SIG-M5 (cell line): ENCODE measurements around the gene C10orf90.

Experiments used
- DNase-seq: peaks from one replicate; lab custom pipeline; 2025; lab: John Stamatoyannopoulos, UW

C10orf90 gene

DNA sequence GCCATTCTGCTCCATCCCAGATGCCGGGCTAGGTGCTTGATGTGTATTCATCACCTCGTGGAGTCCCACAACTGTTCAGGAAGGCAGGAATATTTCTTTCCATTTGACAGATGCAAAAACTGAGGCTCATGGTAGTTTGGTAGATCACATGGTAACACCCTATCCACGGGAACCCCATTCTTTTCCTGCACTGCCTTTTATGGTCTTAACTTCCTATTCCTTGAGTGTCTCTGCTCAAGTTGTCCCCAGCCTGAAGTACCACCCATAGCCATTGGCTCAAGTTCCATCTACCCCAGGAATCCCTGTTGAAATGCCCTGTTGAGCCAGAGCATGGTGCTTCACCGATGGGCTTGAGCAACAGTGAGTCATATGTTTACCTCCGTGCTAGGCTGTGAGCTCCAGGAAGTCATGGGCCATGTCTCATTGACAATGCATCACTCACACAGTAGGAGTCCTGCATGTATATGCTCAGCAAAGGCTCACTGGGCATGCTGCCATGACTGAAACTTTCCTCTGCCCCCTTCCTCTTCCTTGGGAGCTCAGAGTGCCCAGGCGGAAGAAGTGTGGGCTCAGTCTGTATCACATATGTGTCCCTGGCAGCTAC is 210.5 kb downstream of the C10orf90 start:
- DNase-seq, result no peak

DNA sequence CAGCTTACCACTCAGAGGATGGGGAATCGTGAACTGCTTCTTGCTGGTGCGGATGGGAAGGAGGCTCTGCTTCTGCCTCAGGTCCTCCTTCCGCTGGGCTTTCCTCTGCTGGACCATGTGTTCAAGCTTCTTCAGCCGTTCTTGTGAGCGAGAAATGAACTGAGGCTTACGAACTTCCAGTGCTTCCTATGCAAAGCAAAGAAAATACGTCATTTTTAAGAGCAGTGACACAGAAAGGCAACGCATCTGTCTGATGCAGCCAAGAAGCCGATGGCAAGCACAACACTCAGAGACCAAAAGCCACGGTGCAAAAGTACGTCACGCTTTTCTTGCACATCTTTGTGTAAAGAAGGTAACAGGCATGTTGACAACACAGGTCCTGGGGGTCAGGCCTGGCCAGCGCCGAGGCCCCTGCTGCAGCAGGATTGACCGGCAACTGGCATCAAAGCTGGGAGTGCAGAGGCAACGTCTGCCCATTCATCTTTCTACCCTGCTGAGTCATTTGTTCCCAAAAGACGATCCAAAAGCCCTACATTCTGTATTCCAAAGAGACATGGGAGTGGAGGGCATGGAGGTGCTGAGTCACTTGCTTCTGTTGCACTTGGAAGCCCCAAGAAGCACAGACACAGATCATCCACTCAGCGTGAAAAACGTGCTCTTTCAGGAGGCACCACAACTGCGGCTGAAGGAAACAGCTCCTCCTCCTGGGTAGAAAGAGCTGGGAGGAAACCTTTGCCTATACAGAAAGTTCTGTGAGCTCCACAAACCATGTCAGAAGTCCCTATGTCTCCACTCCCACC is 211.3 kb downstream of the C10orf90 start:
- no peak for DNase-seq

DNA sequence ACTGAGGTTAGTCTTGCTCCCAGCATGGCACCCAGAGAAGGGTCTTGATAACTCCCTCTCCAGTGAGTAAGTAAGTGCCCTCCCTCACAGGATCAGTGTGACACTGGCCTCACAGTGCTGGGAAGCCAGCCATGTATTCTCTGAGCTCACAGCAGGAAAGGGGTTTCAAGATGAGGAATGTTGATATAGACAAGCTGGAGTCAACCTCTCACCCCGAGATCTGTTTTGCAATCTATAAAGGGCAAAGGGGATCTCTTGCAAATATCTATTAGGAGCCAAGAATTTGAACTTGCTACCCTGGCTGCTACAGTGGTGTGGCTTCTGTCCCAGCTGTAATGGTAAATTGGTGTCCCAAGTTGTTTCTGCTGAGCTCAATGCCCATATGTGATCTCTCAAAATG is 212.0 kb downstream of the C10orf90 start:
- DNase-seq, result no peak

DNA sequence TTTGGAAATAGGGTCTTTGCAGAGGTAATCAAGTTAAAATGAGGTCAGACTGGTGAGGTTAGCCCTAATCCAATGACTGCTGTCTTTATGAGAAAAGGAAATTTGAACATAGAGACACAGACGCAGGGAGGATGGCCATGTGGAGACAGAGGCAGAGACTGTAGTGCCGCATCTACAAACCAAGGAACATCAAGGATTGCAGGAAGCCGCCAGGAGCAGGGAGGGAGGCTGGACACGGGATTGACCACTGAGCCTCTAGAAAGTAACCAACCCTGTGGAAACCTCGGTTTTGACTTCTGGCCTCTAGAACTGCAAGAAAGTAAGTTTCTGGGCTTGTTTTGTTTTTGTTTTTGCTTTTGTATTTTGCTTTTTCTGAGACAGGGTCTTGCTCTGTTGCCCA is 213.9 kb downstream of the C10orf90 start:
- DNase-seq, result no peak

DNA sequence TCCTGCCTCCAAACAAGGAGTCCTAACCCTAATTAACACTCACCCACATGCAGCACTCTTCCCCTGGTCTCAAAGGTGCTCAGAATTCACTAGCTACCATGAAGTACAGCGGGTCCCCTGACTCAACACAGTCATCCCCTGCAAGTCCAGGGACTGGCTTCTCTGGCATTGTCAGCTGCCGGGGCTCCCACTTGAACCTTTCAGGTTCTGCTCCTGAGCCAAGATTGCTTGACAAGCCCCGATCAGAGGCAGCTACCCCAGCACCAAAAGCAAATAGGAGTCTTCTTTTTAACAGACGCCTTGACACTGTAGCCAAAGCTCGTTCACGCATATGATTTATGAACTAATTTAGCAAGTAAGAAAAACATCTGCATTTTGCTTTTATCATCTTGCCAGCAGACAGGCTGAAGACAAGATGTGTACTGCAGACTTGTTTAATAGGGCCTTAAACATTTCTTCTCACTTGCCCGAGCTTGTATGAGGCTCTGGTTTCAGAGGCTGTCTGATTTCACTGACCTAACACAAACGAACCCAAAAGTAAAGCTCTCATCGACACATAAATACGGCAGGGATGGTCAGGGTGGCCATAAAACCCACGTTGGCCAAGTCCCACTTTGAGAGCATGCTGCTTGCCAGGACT is 214.6 kb downstream of the C10orf90 start:
- DNase-seq, result no peak

DNA sequence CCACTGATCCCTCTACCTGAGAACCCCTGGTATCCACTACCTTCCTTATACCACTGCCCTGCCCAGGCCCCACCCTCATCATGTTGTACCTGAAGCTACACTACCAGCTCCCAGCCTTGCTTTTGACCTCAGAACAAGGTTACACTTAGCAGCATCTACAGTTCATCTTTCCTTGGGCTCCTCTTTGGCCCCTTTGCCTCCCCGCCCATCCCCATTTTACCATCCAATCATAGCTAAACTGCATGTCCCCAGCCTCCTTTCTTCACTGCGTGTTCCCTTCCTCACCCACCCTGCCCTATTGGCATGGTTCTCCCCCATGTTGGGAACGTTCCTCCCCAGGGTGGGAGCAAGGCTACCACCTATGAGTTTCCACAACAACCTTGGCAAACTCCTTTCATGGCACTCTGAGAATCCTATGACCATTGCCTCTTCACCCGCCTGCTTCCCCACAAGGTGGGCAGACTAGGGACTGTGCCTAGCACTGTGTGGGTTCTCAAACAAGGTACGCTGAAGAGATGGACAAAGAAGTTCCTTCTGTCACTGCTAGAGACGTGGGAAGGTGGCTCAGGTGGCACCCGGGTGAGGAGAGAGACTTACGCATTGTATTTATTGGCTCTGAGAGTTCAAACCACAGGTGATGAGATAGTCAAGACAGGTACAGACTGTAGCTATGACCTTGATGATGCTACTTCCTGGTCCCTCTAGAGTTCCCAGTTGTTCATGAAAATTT is 215.3 kb downstream of the C10orf90 start:
- DNase-seq, result no peak

DNA sequence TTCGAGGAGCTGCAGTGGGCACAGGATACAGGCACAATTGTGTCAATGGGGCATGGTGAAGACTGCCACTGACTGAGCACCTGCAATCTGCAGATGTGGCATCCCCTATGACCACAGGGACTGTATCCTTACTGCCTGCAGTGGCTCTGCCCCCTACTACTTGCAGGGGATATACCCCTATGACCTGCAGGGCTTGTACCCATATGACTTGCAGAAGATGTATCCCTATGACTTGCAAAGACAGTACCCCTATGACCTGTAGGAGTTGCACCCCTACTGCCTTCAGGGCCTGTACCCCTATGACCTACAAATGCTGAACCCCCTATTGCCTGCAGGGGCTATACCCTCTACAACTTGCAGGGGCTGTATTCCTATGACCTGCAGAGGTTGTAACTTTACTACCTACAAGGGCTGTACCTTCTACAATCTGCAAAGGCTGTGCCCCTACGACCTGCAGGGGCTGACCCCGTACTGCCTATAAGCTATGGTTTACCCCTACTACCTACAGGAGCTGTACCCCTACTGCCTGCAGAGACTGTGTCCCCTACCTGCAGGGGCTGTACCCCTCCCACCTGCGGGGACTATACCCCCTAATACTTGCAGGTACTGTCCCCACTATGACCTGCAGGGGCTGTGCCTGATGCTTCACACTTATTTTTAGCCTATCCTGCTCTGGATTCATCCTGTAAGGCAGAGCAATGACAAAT is 216.3 kb downstream of the C10orf90 start:
- no peak for DNase-seq

DNA sequence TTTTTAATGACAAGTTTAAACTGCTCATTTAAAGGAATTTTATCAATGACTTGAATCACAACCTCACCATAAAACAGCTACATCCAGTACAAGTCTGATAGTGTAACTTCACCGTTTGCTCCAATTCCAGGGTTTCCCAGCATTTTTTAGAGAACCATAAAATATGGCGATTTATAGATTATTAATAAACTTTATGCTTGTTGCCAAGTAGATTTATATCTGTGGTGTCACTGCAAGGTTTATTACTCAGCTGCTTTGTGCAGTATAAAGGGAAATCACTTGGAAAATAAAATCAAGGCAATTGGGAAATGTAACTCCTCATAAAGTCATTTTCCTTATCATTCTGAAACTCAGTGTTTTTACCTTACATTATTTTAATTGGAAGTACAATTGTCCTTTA is 218.2 kb downstream of the C10orf90 start:
- DNase-seq, result no peak

DNA sequence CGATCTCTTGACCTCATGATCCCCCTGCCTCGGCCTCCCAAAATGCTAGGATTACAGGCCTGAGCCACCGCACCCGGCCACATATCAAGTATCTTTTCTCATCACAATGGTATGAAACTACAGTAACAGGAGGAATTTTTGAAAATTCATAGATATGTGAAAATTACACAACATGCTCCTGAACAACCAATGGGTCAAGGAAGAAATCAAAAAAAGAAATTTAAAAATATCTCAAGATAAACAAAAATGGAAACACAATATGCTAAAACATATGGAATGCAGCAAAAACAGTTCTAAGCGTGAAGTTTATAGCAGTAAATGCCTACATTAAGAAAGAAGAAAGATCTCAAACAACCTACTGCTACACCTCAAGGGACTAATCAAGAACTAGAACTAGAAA is 222.4 kb downstream of the C10orf90 start:
- no peak for DNase-seq

DNA sequence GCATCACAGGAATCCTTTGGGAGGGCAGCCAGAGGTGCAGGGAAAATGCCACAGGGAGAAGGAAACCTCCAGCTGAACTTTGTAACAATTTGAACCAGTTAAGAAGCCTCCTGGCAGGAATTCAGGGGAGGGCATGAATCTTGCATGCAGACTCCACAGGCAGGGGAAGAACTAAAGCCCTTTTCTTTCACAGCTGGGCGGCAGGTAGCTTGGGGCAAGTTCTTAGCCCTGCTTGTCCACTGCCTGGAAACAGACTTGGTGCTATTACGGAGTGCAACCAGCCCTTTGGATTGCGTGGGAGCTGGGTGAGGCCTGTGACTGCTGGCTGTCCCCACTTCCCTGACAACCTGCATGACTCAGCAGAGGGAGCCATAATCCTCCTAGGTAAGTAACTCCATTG is 230.6 kb downstream of the C10orf90 start:
- no peak for DNase-seq

DNA sequence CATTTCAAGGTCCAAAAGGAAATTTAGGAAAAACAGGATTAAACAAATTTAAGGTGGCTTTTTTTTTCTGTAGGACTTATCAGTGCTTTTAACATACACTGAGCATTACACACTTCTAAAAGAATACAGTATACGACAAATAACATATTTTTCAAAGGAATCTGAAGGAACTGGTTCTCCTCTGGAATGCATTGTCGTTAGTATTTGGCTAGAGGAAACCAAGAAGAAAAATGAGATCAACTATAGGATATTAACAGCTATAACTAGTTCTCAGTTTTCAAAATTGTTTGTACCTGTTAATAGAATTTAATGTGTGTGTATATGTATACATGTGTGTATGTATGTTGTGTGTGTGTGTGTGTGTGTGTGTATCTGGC is 232.1 kb downstream of the C10orf90 start:
- no peak for DNase-seq

DNA sequence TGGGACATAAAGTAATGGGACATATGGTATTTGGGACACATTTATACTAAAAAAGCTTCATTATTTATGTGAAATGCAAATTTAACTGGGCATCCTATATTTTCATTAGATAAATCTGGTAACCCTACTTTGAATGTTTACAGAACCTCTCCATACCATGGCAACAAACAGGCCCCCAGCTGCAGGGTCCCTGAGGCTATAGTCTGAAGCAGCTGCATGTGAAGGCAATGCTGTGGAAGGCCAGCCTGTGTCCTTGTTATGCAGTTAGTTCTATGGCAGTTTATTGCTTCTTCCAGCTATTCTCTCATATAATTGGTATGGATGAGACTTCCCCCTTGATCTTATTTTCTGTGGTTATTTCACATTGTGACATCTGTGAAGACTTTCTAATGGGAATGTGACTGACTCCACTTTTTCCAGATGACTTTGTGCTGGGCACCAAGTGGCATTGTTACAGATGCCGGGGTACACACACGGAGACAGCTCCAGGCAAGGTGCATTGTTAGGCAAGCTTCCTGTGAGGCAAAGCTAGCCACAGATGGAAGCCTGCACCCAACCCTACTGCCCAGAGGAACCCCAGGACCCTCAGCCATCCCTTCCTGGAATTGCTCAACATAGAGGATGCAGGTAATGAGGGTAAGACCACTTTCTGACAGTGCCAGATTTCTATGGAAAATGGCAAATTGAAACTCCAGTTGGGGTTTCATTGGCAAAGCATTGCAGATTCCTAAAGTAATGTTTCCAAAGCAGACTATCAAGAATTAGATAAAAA is 232.7 kb downstream of the C10orf90 start:
- DNase-seq, result no peak

DNA sequence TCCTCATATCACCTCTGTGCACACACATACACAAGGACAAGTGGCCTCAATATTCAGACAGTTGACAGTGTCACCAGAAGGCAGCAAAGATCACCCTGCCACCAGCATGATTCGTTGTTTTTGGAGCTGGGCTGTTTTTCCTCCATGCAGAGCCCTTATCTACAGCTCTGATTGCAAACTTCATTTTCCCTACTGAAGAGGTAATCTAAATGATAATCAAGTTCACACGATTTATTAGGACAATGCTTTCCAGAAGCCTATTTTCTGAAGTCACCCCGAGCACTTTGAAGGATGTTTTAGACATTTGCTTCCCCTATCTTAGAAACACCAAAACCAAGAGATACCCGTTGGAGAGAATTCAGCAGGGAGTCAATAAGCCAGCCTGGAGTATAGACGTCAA is 236.3 kb downstream of the C10orf90 start:
- DNase-seq, result no peak

DNA sequence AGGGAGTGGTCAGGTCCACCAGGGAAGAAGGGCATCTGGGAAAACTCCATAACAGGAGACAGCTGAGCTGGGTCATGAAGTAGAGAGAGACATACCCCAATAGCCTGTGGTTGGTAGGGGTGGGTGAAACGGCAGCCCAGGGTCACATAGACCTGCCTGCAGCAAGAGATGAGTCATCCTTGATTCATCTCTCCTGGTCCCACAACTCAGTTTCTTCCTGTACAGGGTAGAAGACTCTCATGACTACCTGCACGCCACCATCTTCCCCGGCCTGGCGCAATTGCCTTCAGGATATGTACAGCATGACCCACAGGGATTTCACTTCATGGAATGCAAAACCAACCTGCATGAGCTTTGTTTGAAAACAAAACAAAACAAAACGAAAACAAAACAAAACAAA is 237.1 kb downstream of the C10orf90 start:
- no peak for DNase-seq

DNA sequence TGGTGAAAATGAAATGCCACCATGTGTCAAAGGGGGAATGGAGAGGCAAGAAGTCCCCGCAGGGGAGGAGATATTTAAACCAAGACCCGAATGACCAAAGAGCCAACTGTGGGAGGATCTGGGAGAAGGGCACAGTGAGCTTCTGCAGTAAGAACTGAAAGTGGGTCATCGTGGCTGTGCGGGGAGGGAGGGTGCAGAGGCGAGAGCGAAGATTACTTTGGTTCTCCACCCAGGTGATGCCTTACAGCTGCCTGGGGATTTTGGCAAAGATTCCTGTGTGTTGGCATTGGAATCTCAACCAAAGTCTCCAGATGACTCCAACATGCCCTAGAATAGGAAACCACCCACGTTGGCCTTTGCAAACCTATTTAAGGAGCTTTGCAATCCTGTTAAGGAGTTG is 238.0 kb downstream of the C10orf90 start:
- DNase-seq, result no peak

DNA sequence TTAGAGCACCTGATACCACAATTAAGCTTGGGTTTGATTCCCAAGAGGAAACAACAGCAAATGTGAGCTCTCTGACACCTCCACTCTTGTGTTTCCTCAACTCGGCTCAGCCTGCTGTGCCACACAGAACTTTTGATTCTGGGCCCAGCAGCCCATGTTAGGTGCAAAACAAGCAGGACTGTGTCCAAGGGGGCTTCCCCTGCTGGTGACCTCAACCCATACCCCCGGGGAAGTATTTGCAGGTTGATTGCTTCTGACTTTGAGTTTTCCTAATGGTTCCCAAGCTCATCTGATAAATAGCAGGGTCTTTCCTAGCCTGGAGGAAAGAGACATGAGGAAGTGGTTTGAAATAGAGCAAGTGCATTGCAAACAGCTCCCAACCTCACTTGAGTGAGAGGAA is 238.7 kb downstream of the C10orf90 start:
- DNase-seq, result no peak

DNA sequence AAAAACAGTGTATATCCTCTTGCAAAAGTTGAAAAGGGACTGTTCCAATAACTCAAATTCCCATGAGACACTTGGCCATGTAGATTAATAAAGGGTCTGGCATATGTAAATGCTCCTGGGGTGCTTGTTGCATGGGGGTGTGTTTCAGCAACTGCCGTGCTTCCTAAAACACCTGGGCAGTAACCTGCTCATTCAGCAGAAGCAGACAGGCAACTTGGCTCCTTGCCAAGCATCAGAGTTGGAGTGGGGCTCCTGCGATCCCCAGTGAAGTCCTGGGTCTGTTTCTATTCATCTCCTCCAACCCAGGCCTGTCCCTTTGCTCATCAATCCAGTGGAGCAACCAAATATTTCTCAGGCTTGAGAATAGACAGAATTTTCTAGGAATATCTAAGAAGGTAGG is 240.0 kb downstream of the C10orf90 start:
- DNase-seq, result no peak

DNA sequence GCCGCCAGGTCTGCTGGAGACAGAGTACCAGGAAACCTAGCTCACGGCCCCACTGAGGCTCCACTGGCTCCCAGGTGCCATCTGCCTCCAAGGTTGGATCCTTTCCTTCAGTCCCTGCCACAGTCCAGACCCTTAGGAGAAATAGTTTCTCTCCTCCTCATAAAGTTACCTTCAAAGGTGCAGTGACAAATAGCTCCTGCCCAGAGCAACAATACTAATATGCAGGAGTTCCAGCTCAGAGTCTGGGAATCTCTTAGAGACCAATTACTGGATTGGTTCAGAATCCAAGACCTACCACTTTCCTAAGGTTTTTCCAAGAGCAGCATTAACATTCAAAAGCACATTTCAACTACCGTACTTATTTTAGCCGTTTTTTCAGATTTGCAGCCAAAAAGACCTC is 241.2 kb downstream of the C10orf90 start:
- DNase-seq, result no peak

DNA sequence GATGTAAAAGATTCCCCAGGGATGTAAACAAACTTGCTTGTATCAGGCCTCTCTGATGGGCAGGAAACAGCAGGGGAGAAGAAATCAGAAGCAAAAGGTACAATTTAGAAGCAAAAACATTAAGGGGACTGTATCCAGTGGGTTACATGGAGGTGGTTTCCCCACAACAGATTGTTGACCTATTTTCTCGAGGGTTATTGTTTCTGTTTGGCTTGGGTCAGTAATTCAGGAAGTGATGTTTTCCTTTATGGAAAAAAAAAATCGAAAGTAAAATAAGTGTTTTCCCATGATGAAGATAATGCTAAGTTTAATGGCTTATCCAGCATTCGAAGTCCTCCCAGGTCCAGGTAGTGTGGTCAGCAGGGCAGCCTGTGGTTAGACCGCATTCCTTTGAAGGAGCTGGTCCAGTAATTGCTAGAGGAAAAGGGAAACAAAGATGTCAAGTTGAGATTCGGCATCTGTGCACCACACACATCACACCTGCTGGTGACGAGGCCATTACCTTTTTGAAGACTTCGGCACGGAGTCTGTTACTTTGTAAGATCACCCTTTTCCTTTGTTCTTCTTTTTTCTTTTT is 244.9 kb downstream of the C10orf90 start:
- no peak for DNase-seq

DNA sequence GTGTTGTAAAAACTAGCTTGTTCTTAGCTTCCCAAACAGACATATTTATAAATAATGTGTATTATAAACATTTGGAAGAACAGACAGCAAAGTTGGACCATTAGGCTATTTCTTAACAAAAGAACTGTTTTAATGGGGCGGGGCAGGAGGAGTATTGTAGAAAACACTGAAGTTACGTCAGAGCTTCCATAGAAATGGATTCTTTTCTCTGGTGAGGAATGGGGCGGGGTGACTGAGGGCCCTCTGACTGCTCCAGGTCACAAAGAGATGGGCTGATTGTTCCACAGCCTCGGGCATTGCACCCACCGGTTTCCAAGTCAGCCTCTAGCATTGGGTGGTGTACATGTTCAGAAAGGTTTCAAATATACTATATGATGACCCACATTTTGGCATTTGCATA is 245.5 kb downstream of the C10orf90 start:
- no peak for DNase-seq
